ENCODE measurements around the gene FCN3.

Gene FCN3

GRCh38 chr1:27356277-27356618 lies 18.4 kb downstream of the FCN3 start:
- Histone ChIP-seq H3K27me3 (ENCODE audit: low read length) (no peaks in the 10 kb centered on the region), H3K79me2 (ENCODE audit: insufficient read depth, low read length) (no peaks in the 10 kb centered on the region), H3K4me2 (ENCODE audit: low read depth, low read length, poor library complexity, severe bottlenecking) (no peak overlapping the region), H3K4me3 (ENCODE audit: insufficient read depth, low read length, poor library complexity, severe bottlenecking) (no peak overlapping the region), H3K36me3 (ENCODE audit: low read length) (no peaks in the 10 kb centered on the region), H4K20me1 (ENCODE audit: low read depth, low read length) (no peaks in the 10 kb centered on the region), H3K9me2 (replicated peaks; ENCODE audit: insufficient read depth, low read length) (no peaks in the 10 kb centered on the region), H3K9me3 (ENCODE audit: insufficient read depth, low read length) (no peaks in the 10 kb centered on the region), H3K9ac (ENCODE audit: low read length) (no peak overlapping the region), H3F3A (ENCODE audit: insufficient read depth) (no peaks in the 10 kb centered on the region), H2AFZ (ENCODE audit: low read depth, low read length, severe bottlenecking) (no peak overlapping the region), H3K27ac (ENCODE audit: low read depth, low read length) (no peak overlapping the region)
- TF ChIP-seq, protein P1, sequence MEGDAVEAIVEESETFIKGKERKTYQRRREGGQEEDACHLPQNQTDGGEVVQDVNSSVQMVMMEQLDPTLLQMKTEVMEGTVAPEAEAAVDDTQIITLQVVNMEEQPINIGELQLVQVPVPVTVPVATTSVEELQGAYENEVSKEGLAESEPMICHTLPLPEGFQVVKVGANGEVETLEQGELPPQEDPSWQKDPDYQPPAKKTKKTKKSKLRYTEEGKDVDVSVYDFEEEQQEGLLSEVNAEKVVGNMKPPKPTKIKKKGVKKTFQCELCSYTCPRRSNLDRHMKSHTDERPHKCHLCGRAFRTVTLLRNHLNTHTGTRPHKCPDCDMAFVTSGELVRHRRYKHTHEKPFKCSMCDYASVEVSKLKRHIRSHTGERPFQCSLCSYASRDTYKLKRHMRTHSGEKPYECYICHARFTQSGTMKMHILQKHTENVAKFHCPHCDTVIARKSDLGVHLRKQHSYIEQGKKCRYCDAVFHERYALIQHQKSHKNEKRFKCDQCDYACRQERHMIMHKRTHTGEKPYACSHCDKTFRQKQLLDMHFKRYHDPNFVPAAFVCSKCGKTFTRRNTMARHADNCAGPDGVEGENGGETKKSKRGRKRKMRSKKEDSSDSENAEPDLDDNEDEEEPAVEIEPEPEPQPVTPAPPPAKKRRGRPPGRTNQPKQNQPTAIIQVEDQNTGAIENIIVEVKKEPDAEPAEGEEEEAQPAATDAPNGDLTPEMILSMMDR (IDR thresholded peaks at IDR 0.05; ENCODE audit: insufficient read depth, low read length, poor library complexity, severe bottlenecking) = no peak
- TF ChIP-seq EZH2phosphoT487 (conservative IDR thresholded peaks at IDR 0.05; ENCODE audit: low read length) = no peak

GRCh38 chr1:27355683-27356082 lies 18.9 kb downstream of the FCN3 start:
- TF ChIP-seq EZH2phosphoT487 (conservative IDR thresholded peaks at IDR 0.05; ENCODE audit: low read length) = no peak
- TF ChIP-seq, protein P1 (IDR thresholded peaks at IDR 0.05; ENCODE audit: insufficient read depth, low read length, poor library complexity, severe bottlenecking) = no peak
- no peaks in the 10 kb centered on the region for H3F3A ChIP-seq (ENCODE audit: insufficient read depth)
- H3K27ac ChIP-seq (ENCODE audit: low read depth, low read length) = no peak overlapping the region
- H3K4me3 ChIP-seq (ENCODE audit: insufficient read depth, low read length, poor library complexity, severe bottlenecking) = no peak overlapping the region
- H3K79me2 ChIP-seq (ENCODE audit: insufficient read depth, low read length) = no peaks in the 10 kb centered on the region
- no peaks in the 10 kb centered on the region for H3K27me3 ChIP-seq (ENCODE audit: low read length)
- no peaks in the 10 kb centered on the region for H3K9me3 ChIP-seq (ENCODE audit: insufficient read depth, low read length)
- no peaks in the 10 kb centered on the region for H4K20me1 ChIP-seq (ENCODE audit: low read depth, low read length)
- H3K9ac ChIP-seq (ENCODE audit: low read length) = no peak overlapping the region
- no peaks in the 10 kb centered on the region for H3K9me2 ChIP-seq (replicated peaks; ENCODE audit: insufficient read depth, low read length)
- no peak overlapping the region for H2AFZ ChIP-seq (ENCODE audit: low read depth, low read length, severe bottlenecking)
- H3K36me3 ChIP-seq (ENCODE audit: low read length) = no peaks in the 10 kb centered on the region
- no peak overlapping the region for H3K4me2 ChIP-seq (ENCODE audit: low read depth, low read length, poor library complexity, severe bottlenecking)

- Histone ChIP-seq H3K9me2 (replicated peaks; ENCODE audit: insufficient read depth, low read length) (no peaks in the 10 kb centered on the region), H3K27ac (ENCODE audit: low read depth, low read length) (no peak overlapping the region), H3K36me3 (ENCODE audit: low read length) (no peaks in the 10 kb centered on the region), H2AFZ (ENCODE audit: low read depth, low read length, severe bottlenecking) (no peak overlapping the region), H3K27me3 (ENCODE audit: low read length) (no peaks in the 10 kb centered on the region), H3F3A (ENCODE audit: insufficient read depth) (no peaks in the 10 kb centered on the region), H4K20me1 (ENCODE audit: low read depth, low read length) (no peaks in the 10 kb centered on the region), H3K9ac (ENCODE audit: low read length) (no peak overlapping the region), H3K4me2 (ENCODE audit: low read depth, low read length, poor library complexity, severe bottlenecking) (no peak overlapping the region), H3K9me3 (ENCODE audit: insufficient read depth, low read length) (no peaks in the 10 kb centered on the region), H3K4me3 (ENCODE audit: insufficient read depth, low read length, poor library complexity, severe bottlenecking) (no peak overlapping the region), H3K79me2 (ENCODE audit: insufficient read depth, low read length) (no peaks in the 10 kb centered on the region)
- TF ChIP-seq, protein P1 (IDR thresholded peaks at IDR 0.05; ENCODE audit: insufficient read depth, low read length, poor library complexity, severe bottlenecking) = no peak
- no peak for TF ChIP-seq EZH2phosphoT487 (conservative IDR thresholded peaks at IDR 0.05; ENCODE audit: low read length)
Observed at GRCh38 chr1:27353629-27354028, 21.0 kb downstream of the FCN3 start.

GRCh38 chr1:27353166-27353565 lies 21.5 kb downstream of the FCN3 start:
- Histone ChIP-seq H3K9ac (ENCODE audit: low read length) (no peak overlapping the region), H3K27ac (ENCODE audit: low read depth, low read length) (no peak overlapping the region)
- TF ChIP-seq, protein P1 (IDR thresholded peaks at IDR 0.05; ENCODE audit: insufficient read depth, low read length, poor library complexity, severe bottlenecking) = no peak
- no peak for TF ChIP-seq EZH2phosphoT487 (conservative IDR thresholded peaks at IDR 0.05; ENCODE audit: low read length)

More at GRCh38 chr1:27353166-27353565, 21.5 kb downstream of the FCN3 start:
- Histone ChIP-seq H3F3A (ENCODE audit: insufficient read depth) (no peaks in the 10 kb centered on the region), H2AFZ (ENCODE audit: low read depth, low read length, severe bottlenecking) (no peak overlapping the region), H3K9me2 (replicated peaks; ENCODE audit: insufficient read depth, low read length) (no peaks in the 10 kb centered on the region), H3K4me2 (ENCODE audit: low read depth, low read length, poor library complexity, severe bottlenecking) (no peak overlapping the region), H3K36me3 (ENCODE audit: low read length) (no peaks in the 10 kb centered on the region), H3K9me3 (ENCODE audit: insufficient read depth, low read length) (no peaks in the 10 kb centered on the region), H3K4me3 (ENCODE audit: insufficient read depth, low read length, poor library complexity, severe bottlenecking) (no peak overlapping the region), H4K20me1 (ENCODE audit: low read depth, low read length) (no peaks in the 10 kb centered on the region), H3K27me3 (ENCODE audit: low read length) (no peaks in the 10 kb centered on the region), H3K79me2 (ENCODE audit: insufficient read depth, low read length) (no peaks in the 10 kb centered on the region)

Data from SU-DHL-6 (cell line).